GM18909 (cell line): ENCODE measurements around the gene AK9.

Experiments used
- ATAC-seq: cut with Tn5 transposase; IDR thresholded peaks from one replicate; pipeline ENCODE4 v1.9.1; 2021; ENCODE audit warnings: mild to moderate bottlenecking; ENCODE audit not compliant: unreplicated experiment, poor library complexity

The AK9 gene

DNA sequence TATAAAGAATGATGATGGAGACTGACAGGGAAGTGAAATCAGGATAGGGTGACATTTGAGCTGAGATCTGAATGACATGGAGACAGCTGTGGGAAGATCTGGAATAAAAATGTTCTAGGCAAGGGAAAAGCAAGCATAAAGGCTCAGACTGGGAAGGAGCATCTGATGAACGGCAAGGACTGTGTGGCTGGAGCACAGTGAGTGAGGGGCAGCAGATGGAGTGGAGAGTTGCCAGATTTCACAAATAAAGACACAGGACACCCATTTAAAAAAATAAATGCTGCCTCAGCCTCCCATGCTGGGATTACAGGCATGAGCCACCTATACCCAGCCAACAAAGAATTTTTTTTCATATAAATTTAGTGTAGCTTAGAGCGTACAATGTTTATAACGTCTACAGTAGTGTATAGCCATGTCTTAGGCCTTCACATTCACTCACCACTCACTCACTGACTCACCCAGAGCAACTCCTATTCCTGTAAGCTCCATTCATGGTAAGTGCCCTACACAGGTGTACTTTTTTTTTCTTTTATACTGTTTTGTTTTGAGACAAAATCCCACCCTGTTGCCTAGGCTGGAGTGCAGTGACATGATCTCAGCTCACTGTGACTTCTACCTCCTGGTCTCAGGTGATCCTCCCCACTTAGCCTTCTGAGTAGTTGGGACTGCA is 205.6 kb downstream of the AK9 start:
- no peak for ATAC-seq

- no peak for ATAC-seq
Measured at GRCh38 chr6:109484122-109484521, 206.9 kb downstream of the AK9 start.

DNA sequence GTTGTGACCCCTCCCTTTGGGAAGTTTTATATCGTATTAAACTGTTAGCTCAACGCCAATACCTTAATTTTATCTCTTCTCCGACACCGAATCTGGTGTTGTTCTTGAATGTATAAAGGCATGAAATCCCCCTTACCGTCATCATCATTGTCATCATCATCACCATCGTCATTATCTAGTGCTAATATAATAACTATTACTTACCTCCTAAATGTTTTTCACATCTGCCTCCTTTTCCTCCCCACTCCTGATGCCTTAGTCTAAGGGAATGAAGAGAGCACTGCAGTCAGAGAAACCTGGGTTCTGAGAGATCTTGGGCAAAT is 207.3 kb downstream of the AK9 start:
- peak; percentile 4 for ATAC-seq

DNA sequence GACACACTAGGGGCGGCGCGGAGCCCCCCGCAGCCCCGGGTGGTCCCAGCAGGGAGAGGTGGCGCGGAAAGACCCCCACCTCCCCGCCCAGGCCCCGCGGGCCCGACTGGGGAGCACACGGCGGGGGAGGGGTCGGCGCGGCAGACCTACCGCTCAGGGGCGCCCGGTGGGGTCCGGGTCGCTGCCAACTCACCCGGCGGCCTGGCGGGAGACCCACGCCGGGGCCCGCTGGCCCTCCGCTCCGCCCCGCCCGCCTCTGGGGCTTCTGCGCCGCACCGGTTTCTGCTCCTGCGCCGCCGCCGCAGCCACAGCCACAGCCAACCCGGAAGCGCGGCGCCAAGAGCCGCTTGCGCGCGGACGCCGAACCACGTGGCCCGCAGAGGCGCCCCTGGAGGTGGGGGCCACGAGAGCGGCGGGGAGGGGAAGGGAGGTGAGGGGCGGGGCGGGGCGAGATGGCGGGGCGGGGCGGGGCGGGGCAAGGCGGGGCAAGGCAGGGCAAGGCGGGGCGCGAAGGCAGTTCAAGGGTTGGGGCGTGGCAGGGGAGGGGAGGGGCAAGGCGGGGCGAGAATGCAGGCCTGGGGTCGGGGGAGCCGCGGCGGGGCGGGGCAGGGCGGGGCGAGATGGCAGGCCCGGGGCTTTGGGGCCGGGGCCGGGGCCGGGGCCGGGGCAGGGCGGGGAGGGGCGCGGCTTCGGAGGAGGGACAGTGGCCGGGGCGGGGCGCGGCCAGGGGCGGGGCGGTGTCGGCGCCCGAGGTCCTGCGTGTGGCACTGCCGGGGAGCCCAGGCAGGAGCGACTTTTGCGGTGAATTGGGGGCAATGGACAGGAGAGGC is 207.9 kb downstream of the AK9 start, which contains the start of gene ZBTB24:
TSS of gene ZBTB24 (minus strand) at position 315 of the 830 bp plus-strand sequence. CDS start 1,193 bp downstream, outside the sequence.
- ATAC-seq, result peak; percentile 86

- no peak for ATAC-seq
Measured at GRCh38 chr6:109480993-109481480, 210.0 kb downstream of the AK9 start.

DNA sequence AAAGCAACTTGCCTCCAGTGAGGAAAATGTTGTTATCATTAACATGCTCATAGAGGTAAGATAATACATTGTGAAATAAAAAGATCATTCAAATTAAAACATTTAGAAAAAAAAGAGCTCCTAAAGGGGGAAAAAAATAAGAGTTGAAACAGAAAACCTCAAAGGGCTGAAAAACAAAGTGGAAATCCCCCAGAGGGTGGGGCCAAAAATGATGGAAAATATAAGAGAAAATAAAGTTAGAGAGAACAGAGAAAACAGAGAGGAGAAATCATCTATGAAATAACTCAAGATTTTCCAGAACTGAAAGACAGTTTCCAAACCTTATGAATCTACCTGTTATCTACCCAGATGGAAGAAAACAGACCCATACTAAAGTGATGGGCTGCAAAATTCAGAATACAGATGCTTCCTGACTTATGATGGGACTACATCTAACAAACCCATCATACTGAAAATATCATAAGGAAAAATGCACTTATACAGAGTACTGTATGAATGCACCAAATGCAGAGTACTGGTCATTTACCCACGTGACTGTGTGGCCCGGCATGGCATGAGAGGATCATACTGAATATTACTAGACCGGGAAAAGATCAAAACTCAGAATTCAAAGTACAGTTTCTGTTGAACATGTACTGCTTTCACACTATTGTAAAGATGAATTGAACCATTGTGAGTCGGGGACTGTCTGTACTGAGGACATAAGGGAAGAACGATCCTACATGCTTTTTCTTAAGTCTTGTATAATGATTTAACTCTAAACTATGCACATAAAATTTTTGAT is 212.0 kb downstream of the AK9 start:
- no peak for ATAC-seq

- ATAC-seq, result no peak
Measured at GRCh38 chr6:109478222-109478805, 212.7 kb downstream of the AK9 start.

GRCh38 chr6:109477725-109478124 is 213.3 kb downstream of the AK9 start:
- ATAC-seq, result peak; percentile 72

DNA sequence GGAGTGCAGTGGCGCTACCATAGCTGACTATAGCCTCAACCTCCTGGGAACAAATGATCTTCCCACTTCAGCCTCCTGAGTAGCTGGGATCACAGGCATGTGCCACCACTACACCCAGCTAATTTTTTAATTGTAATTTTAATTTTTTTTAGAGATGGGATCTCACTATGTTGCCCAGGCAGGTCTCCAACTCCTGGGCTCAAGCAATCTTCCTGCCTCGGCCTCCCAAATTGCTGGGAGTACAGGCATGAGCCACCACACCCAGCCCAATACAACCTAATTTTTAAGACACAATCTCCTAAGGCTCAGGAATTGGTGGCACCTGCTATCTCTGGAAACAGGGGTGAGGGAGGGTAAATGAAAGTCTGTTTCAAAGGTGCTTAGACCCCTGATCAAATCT is 213.8 kb downstream of the AK9 start:
- no peak for ATAC-seq

DNA sequence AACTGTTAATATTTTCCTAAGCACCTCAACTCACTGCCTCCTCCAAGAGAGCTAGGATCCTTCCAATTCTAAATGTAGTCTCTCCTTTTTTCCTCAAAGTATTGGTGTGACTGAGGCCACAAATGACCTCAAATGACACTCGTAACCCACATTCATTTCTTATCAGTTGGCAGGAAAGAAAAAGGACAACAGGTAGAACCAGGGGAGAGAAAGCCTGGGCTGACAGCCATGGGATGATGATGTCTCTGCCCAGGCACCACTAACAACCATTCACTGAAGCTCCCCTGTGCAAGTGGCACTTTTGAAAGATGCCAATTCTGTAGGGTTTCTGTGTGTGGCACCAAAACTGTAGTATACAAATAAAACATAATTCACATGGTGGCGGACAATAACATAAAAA is 215.4 kb downstream of the AK9 start:
- no peak for ATAC-seq

DNA sequence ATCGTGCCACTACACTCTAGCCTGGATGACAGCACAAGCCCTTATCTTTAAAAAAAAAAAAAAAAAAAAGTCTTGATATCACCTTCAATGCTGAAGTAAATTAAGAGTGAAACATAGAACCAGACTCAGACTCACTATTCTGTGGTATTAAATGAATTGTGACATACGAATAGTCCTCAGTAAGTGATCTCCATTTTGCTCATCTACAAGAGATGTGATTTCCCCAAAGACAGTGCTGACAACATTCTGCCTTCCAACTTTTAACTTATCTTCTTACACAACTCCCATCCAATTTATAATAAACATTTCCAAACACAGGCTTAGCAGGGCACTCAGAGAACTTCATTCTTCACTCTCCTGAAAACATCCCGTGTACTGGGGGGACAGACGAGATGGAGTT is 216.0 kb downstream of the AK9 start:
- no peak for ATAC-seq

DNA sequence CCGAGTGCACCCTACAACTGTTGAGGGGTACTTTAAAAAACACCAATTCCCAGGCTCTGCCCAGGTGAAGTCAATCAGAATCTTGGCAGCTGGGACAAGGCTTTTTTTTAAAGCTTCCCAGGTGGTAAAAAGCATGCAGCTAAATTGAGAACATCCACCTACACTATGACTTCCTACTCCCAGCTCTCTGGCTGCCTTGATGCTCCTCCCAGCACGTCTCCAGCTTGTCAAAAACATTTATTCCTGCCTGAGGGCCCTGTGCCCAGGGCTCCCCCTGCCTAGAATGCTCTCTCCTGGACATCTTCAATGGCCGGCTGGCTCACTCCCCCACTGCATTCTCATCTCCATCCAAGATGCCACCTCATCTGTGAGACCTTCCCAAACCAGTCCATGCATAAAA is 217.9 kb downstream of the AK9 start:
- no peak for ATAC-seq

DNA sequence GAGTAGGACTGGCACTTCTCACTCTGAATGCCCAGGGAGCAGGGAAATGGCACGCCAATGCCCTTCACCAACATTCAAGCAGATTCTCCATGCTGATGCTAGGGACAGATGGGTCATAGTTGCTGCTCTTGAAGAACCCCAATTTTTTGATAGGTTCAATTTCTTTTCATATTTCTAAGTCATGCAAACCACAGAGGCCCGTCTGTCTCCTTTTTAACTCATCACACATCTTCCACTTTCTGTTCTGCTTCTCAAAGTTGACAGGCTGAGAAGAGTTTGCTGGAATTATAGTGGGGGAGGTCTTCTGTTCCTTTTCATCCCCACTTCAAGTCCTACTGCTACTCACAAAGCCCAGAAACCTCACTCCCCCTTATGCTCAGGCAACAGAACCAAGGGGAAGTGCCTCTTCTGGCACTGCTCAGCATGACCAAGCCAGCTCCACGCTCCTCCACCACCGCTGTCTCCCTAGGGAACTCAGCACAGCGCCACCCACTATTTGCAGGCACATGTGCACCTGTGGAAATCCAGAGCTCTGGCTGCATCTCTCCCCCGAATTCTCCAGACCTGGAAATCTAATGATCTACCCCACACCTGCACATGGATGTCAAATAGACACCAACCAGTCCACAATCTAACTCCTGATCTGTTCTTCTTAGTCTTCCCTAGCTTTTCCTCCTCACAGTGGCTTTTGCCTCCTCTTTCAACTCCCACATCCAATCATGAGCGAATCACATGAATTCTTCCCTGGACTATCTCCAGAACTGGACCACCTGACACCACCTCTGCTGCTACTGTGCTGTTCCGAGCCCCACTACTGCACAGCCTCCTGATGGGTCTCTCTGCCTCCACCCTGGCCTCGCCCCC is 218.6 kb downstream of the AK9 start:
- peak; percentile 77 for ATAC-seq

- no peak for ATAC-seq
Measured at GRCh38 chr6:109471105-109471810, 219.7 kb downstream of the AK9 start.

DNA sequence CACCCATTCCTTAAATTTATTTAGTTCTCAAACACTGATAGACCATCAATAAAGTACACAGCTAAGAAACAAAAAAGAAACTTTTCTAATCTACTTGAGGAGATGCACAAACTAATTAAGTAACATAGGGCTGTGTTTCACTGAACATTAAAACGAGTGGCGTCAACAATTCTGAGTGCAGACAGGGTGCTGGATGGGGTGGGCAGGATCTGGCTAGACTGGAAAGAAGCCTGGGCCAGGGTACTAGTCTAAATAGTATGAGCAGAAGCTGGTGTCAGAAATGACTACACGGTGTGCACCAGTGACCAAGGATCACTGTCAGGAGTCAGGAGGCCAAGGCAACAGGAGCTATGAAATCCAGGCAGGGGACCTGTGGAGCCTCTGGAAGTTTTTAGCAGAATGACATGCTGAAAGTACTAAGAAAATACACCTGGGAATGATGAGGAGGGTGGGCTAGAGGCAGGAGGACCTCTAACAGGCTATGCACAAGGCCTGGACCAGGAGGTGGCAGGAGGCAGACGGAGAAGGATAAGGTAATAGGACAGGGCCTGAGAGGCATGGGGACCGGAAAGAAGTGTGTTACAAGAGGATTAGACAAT is 221.3 kb downstream of the AK9 start:
- ATAC-seq, result no peak

DNA sequence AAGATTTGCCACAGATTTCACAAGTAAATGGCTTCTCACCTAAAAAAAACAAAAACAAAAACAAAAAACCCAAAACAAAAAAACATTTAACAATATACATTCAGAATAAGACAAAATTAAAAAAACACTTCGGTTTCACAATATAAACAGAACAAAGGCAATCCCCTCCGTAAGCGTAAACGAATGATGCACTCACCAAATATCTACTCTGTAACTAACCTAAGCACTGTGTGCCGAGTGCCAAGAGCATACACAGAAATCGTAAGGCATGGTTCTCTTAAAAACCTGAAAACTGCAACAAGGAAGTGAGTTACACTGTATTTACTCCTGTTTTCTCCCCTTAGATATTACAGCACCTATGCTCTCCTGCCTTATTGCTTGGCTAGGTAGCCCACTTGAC is 223.3 kb downstream of the AK9 start:
- ATAC-seq, result no peak

DNA sequence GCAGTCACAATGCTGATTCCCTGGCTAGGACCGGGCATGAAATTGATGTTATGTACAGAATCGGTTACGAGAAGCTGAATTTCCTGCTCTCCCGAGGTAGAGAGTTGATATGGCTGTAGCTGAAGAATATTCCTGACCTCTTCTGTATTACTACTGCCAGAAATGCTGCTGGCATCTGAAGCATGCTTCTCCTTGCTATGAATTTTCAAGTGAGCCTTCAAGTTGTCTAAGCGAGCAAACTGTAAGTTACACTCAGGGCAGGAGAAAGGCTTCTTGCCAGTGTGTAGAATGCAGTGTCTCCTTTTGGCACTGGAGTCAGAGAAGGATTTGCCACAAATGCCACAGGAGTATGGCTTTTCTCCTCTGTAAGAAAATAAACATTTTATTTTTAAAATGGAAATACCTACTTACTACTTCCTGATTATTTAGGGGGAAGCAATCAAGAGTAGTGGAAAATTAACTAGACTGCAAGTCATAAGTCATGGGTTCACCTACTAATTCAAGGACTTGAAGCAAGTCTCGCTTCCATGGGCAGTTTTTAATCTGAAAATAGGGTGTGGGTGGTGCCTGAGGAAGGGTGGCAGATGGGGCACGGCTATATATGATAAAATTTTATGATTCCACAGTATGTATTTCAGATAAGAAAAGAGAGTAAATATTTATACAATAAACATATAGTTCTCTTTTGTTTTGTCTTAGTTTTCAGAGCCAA is 224.6 kb downstream of the AK9 start:
- ATAC-seq, result no peak

DNA sequence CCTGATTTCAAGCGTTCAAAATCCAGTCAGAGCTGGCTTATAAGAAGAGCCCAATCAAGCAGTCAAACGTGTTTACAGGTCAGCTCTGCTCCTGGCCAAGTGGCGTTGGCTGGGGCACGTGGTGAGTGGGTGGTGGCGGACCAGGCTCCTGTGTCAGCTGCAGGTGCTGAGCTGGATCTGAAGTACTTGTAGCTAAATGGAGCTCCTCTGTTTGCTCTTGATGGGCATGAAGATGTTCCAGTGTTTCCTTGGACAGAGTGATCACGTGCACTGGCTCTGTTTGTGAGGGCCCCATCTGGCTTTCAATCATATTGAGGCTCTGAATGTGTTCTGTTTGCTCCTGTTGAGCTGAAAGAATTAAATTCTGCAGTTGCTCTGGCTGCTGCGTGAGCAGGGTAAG is 225.2 kb downstream of the AK9 start:
- ATAC-seq, result no peak
